HG03045 (cell line): Measurements from ENCODE around the gene SLC43A1.
A peak's percentile ranks its signal among the peaks of the same experiment; 100 is the strongest.

Experiments
- ATAC-seq: cut with Tn5 transposase; IDR thresholded peaks from one replicate; pipeline ENCODE4 v1.9.1; 2021; ENCODE audit warnings: mild to moderate bottlenecking, moderate library complexity; ENCODE audit not compliant: unreplicated experiment

The SLC43A1 gene

GRCh38 chr11:57530215-57530595 lies 14.7 kb upstream of the SLC43A1 start:
- no peak for ATAC-seq

- ATAC-seq: no peak
Measured at GRCh38 chr11:57529012-57529411, 13.5 kb upstream of the SLC43A1 start.

DNA sequence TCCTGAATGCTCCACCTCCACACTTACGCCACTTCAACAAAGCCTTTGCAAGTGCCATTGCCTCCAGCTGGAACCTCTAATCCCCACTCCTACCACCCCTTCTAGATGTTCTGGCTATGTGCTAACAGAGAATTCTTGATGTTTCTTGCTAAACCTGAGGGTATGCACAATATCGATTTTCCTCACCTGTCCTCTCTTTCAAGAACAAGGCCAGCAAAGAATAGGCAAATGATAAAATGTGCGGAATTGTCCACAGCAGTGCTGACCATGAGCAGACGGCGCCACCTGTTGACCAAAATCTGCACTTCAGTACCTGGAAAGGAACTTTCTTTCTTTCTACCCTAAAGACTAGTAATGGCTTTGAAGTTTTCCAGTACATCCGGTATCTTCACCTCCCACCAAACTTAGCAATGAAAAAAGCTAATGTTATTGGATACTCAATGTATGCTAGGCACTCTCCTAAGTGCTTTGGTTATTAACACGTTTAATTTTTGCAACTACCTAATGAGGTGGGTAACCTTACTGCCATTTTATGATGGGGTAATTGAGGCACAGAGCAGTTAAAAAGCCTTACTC lies 11.6 kb upstream of the SLC43A1 start:
- ATAC-seq: no peak

- no peak for ATAC-seq
Measured at GRCh38 chr11:57523419-57523818, 7.9 kb upstream of the SLC43A1 start.

DNA sequence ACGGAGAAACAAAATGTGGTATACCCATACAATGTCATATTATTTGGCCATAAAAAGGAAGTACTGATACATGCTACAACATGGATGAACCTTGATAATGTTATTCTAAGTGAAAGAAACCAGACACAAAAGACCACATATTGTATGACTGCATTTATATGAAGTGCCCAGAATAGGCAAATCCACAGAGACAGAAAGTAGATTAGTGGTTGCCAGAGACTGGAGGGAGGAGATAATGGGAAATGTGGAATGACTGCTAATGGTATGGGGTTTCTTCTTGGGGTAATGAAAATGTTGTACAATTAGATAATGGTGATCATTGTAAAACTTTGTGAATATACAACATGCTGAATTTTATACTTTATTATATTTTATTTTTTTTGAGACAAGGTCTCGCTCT lies 5.6 kb upstream of the SLC43A1 start:
- ATAC-seq: no peak

DNA sequence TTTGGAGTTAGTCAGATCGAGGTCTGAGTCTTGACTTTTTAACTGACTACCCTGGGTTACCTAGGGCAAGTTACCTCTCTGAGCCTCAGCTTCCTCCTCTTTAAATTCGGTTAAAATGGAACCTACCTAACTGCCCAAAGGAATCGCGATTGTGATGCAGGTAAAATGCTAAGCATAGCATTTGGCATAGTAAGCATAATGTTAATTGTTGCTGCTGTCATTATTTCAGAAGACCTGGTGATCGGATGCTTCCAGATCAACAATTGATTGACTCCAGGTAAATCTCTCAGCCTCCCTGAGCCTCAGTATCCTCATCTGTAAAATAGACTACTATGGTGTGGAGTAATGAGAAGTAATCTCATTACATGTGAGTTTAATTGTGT lies 550 bp upstream of the SLC43A1 start:
- no peak for ATAC-seq

GRCh38 chr11:57514538-57515331 lies 767 bp downstream of the SLC43A1 start:
- peak; percentile 44 for ATAC-seq

DNA sequence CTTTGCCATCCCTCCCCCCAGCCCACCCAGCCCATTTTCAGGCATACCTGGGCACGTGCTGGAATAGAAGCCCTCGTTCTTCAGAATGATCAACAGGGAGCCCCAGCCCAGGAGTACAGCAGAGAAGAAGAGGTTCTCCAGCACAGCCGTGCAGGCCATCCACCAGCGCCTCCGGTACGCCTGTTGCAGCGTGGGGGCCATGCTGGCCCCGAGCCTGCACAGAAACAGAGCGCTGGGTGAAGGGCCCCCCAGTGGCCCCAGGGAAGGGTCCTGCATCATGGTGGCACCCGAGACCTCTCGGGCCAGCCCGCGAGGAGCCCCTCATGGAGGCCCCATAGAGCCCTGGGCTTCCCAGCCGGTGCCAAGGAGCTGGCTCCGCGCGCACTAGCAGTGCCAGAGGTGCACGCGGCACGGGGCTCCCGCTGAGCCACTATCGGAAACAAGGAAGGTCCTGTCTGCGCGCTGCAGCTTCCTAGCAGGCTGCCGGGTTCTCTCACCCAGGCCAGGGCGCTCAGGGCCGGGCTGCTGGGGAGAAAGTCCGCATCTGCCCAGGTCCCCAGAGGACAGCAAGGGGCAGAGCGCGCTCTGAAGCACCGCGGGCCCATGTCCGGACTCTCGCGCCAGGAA lies 1.5 kb downstream of the SLC43A1 start:
- ATAC-seq: peak; percentile 33

DNA sequence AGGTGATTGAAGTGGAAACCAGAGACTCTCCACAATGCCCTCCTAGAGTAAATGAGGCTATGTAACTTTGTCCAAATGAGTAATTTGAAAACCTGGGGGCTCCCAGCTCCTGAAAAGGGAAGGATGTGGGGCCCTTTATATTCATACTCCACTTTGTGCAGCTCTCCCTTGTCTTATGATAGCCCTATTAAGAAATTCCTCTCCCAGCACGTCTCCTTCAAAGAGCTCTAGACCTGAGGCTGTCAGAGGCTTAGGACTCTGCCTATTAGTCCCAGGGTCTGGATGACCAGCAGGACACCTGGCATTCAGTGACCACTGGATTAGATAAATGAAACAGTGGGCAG lies 2.1 kb downstream of the SLC43A1 start:
- ATAC-seq: no peak

GRCh38 chr11:57512646-57513451 lies 2.7 kb downstream of the SLC43A1 start:
- ATAC-seq: no peak

DNA sequence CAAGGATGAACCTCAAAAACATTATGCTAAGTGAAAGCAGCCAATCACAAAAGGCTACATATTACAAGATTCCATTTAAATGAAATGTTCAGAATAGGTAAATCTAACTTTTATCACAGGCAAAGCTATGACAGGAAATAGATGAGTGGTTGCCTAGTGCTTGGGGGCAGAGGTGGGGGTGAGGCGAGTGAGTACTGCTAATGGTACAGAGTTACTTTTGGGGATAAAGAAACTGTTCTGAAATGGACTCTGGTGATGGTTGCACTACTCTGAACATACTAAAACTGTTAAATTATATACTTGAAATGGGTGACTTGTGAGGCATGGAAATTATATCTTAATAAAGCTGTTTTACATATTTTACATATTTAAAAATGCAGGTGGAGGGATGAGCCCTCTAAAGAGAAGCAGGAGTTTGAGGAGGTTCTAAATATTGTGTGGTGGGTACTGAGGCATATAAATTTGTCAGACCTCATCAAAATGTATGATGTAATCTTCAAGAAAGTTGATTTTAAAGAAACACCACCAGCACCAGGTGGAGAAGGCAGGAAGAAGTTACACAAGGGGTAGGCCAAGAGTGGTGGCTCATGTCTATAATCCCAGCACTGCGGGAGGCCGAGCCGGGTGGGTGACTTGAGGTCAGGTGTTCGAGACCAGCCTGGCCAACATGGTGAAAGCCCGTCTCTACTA lies 3.6 kb downstream of the SLC43A1 start:
- no peak for ATAC-seq

- no peak for ATAC-seq
Measured at GRCh38 chr11:57508341-57509170, 6.9 kb downstream of the SLC43A1 start.

DNA sequence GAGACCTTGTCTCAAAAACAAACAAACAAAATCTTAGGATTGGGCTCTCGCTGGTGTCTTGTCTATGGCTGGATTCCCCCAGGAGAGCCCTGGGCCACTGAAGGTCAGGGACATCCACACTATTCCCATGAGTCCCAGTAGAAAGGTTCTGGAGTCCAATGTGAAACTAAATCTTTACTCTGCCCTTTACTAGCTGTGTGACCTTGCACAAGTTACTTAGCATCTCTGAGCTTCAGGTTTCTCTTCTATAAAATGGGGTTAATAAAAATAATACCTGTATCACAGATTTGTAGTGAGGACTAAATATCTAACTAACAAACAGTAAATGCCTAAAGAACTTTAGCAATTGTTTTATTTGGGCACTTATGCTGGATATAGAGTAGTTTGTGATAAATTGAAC lies 9.0 kb downstream of the SLC43A1 start:
- no peak for ATAC-seq

- ATAC-seq: no peak
Measured at GRCh38 chr11:57504511-57504910, 11.0 kb downstream of the SLC43A1 start.

GRCh38 chr11:57502870-57503269 lies 12.6 kb downstream of the SLC43A1 start:
- no peak for ATAC-seq

GRCh38 chr11:57502376-57502775 lies 13.1 kb downstream of the SLC43A1 start:
- no peak for ATAC-seq

DNA sequence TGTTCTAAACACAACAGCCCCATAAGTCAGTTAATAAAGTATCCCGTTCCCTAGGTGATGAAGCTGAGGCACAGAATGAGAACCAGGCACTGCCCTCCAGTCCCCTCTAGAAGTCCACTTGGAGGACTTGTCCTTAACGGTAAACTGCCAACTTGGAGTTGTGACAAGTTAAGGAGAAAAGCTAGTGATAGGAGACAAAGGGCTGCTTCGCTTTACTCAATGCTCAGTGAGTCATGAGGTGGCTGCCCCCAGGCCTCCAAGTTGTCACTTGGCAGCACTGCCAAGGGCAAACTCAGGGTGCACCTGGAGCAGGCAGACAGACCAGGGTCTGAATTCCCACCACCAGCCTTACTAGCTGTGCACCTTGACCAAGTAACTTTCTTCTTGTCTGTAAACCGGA lies 13.5 kb downstream of the SLC43A1 start:
- ATAC-seq: no peak

DNA sequence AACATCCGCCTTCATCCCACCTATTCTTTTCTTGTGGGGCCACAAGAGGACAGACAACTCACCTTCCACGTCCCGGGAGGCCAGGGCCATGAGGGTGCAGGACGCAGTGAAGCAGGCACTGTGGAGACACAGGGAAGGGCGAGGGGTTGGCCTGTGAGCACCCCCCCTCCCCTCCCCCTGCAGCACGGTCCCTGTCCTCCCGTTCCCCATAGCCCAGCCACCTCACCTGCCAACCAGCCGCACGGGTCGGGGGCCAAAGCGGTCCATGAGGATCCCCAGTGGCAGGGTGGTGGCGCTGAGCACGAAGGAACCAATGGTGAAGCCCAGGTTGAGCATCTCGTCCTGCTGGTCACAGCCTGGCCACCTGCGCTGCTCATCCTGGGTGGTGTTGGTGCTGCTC lies 14.6 kb downstream of the SLC43A1 start:
- no peak for ATAC-seq

GRCh38 chr11:57500515-57500914 lies 15.0 kb downstream of the SLC43A1 start:
- ATAC-seq: no peak

DNA sequence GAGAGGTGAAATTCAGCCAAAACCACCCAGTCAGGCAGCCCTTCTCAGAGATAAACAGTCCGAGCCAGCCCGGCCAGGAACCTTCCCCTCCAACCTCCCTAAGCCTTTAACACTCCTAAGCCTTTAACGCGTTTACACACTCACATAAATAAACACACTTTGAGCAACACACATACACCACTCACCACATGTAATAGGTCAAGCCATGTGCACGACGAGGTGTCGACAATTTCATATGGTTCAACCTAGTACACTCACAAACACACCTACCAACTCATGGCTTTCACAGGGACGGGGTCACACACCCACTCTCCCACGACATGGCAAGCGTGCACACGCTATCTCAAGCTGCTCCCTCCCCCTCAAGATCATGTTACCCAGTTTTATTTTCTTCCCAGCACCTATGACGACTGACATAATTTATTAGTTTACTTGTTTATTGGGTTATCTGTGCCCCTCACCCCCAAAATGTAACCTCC lies 15.5 kb downstream of the SLC43A1 start:
- no peak for ATAC-seq
